HG03439 (cell line): ENCODE measurements around the gene ABCC8.

Experiments
- ATAC-seq: cut with Tn5 transposase; IDR thresholded peaks from one replicate; pipeline ENCODE4 v1.9.1; 2021; ENCODE audit warnings: mild to moderate bottlenecking, moderate library complexity; ENCODE audit not compliant: unreplicated experiment

ABCC8 gene

GRCh38 chr11:17506314-17506713, 29.7 kb upstream of the ABCC8 start:
- ATAC-seq, result no peak

- no peak for ATAC-seq
Measured at GRCh38 chr11:17505146-17505545, 28.5 kb upstream of the ABCC8 start.

- ATAC-seq, result peak; percentile 61
Measured at GRCh38 chr11:17504330-17505107, 27.9 kb upstream of the ABCC8 start.

GRCh38 chr11:17502630-17503029, 26.0 kb upstream of the ABCC8 start:
- ATAC-seq, result no peak

GRCh38 chr11:17500673-17501072, 24.0 kb upstream of the ABCC8 start:
- no peak for ATAC-seq

GRCh38 chr11:17498475-17498874, 21.8 kb upstream of the ABCC8 start:
- ATAC-seq, result no peak

- no peak for ATAC-seq
Measured at GRCh38 chr11:17498058-17498457, 21.4 kb upstream of the ABCC8 start.

GRCh38 chr11:17496406-17496805, 19.8 kb upstream of the ABCC8 start:
- ATAC-seq, result no peak

GRCh38 chr11:17494019-17494418, 17.4 kb upstream of the ABCC8 start:
- ATAC-seq, result no peak

- no peak for ATAC-seq
Measured at GRCh38 chr11:17490938-17491337, 14.3 kb upstream of the ABCC8 start.

GRCh38 chr11:17490232-17490631, 13.6 kb upstream of the ABCC8 start:
- no peak for ATAC-seq

- ATAC-seq, result no peak
Measured at GRCh38 chr11:17489751-17490150, 13.1 kb upstream of the ABCC8 start.

- ATAC-seq, result no peak
Measured at GRCh38 chr11:17488563-17488962, 11.9 kb upstream of the ABCC8 start.

- no peak for ATAC-seq
Measured at GRCh38 chr11:17486646-17487045, 10.0 kb upstream of the ABCC8 start.

GRCh38 chr11:17483505-17483904, 6.9 kb upstream of the ABCC8 start:
- no peak for ATAC-seq

GRCh38 chr11:17481905-17482304, 5.3 kb upstream of the ABCC8 start:
- no peak for ATAC-seq

GRCh38 chr11:17479284-17480214, 2.9 kb upstream of the ABCC8 start:
- no peak for ATAC-seq

- ATAC-seq, result no peak
Measured at GRCh38 chr11:17478070-17478469, 1.4 kb upstream of the ABCC8 start.

GRCh38 chr11:17477361-17477760, 716 bp upstream of the ABCC8 start:
- ATAC-seq, result no peak

GRCh38 chr11:17477084-17477333, 364 bp upstream of the ABCC8 start:
- ATAC-seq, result no peak

- ATAC-seq, result no peak
Measured at GRCh38 chr11:17475666-17476316, 854 bp downstream of the ABCC8 start.
